HG03432 (cell line): ENCODE measurements around the gene RHOH.

Source experiments
- ATAC-seq: cut with Tn5 transposase; IDR thresholded peaks from one replicate; pipeline ENCODE4 v1.9.1; 2021; ENCODE audit warnings: mild to moderate bottlenecking, moderate library complexity; ENCODE audit not compliant: unreplicated experiment

Gene RHOH

DNA sequence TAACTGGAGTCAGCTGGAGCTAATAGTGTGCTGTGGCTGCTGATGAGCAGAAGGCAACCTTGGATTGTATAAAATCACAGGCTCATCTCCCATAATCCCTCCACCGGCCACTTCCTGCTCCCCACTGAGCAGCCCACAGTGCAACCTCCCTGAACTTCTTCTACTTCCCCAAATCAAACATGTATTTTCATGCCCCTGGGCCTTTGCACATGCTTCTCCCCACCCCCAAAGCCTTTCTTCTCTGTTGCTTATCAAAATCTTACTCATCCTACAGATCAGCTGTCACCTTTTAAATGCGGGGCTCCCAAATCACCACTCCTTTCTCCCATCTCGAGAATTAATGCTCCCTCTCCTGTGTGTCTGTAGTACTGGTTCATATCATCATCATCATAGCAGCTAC, 35.8 kb downstream of the RHOH start:
- ATAC-seq = no peak

DNA sequence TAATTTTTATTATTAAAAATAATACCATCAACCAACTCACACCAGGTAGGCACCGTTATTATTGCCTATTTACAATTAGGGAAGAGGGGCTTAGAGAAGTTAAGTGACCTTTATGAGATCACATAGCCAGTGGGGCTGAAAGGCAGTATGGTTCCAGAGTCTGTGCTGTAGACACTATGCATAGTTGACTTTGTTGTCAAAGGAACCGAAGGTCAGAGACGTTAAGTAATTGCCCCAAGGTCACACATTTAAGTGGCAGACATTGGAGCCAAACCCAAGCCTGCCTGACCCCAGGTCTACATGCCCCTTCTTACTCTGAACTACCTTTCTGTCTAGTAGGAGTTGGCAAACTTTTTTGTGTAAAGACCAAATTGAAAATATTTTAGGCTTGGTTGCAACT, 36.4 kb downstream of the RHOH start:
- no peak for ATAC-seq

DNA sequence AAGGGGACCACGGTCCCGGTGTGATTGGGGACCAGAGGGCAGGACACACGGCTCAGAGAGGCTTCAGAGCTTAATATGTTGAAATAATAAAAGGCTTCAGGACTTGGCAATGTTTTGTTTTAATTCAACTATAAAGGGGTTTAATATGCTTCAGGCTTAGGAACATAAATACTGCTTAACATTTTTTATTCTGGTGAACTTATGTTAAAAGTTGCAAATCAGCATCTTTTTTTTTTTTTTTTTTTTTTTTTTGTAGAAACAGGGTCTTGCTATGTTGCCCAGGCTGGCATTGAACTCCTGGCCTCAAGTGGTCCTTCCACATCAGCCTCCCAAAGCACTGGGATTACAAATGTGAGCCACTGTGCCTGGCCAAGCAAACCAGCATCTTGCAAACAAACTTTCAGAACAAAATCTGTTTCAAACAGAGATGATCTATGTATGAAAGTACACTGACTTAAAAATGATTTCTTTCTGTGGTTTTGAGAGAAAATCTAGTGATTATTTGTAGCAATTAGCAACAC, 37.7 kb downstream of the RHOH start:
- no peak for ATAC-seq

DNA sequence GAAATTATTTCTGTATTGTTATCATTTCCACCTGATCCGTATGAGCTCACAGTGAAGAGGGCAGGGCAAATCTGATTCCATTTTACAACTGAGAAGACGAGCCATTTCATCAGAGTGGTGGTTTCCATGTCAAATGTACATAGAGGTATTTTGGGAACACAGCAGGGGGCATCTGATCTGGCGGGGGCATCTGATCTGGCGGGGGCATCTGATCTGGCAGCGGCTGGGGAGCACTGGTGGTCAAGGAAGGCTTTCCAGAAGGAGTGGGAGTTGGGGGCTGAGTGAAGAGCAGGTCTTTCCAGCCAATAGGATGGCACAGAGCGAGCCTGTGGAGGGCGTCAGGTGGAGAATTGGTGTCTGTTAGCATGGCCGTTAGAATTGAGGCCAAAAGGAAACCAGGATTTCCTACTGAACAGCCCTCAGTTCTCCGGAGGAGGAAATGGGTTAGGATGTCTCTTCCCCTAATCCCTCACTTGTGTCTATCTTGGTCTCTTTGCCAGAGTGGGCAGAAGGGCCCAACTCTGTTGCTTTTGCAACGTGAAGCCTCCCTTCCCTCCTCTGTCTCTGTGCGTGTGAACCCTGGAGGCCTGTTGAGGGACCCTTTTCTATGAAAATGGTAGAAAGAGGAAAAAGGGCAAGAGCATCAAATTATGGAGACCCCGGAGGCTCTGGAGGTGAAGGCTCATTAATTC, 41.3 kb downstream of the RHOH start:
- no peak for ATAC-seq

DNA sequence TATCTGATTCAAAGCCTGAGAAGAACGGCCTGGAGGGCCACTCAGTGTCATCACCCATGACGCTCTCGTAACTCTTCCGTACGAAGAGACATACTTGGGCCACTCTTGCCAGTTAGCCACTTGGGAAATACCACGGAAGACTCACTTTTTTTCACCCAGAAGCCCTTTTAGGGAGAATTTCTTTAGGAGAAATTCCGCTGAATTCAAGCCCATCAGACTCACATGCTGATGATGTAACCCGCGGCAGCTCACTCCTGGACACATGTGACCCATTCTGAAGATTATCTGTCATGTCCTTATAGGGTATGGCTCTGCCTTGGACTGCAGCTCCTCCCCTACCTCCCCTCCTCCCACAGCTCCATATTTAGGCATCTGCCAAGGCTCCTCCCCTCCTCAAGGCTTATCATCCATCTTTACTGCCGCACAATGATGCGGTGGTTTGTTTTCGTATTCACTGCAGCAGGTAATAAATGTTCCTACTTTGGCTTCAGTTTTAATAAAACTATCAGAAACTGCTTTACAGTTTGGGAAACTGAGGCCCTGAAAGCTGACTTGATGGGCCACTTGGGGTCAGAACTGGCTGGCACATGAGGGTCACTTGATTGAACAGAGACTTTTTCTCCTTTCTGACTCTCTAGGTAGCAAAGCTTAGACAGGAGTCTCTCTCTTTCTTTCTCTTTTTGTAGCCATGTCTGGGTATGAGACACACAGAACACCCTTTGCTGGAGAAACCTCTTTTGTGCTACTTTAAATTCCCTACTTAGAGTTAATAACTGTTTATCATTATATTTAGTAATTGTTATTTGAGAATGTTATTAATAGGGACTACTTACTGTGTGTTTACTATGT, 42.1 kb downstream of the RHOH start:
- ATAC-seq = no peak

DNA sequence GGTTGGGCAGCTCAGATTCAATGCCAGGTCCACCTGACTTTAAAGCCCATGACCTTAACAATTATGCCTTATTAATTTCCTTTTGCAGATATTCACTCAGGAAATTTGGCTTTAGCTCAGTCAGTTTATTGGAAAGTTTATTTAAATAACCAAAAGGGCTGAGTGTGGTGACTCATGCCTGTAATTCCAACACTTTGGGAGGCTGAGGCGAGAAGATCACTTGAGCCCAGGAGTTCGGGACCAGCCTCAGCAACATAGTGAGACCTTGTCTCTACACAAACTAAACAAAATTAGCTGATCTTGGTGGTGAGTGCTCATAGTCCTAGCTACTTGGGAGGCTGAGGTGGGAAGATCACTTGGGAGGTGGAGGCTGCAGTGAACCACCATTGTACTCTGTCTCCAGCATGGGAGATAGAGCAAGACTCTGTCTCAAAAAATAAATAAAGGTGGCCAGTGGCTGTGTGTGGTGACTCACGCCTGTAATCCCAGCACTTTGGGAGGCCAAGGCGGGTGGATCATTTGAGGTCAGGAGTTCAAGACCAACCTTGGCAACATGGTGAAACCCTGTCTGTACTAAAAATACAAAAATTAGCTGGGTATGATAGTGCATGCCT, 43.3 kb downstream of the RHOH start:
- no peak for ATAC-seq

DNA sequence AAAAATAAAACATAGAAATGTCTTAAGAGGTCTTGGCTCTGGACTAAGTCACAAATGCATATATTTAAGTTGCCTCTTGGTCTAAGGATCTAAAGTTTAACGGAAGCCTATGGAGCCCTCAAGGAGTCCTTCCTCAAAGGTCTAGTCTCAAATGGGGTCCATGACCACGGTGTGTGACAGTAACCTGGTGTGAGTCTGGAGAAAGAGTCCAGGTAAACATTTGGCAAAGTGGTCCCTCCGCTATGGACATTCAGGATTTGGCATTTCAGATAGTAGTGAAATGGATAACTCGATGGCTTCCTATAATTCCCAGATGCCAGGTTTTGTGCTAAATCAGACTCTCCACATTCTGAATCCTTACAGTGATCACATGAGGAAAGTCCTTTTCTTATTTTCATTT, 44.2 kb downstream of the RHOH start:
- ATAC-seq = no peak

DNA sequence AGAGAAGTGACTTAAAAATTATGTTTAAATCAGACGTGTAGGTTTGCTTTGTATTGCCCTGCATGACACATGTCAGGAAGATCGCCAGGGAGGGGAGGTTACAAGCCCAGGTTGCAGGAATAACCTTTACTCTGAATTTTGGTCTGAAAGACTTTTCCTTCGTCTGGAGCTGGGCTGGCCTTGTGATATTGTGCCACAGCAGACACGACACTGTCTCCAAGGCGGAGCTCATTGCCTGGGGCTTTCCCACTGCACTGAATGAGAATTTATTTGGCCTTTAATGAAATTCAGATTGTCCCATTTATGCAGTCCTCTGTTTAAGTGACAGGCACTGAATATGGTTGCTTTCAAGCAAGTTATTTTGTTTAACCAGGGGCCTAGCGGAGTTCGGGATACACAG, 45.1 kb downstream of the RHOH start:
- ATAC-seq = no peak

DNA sequence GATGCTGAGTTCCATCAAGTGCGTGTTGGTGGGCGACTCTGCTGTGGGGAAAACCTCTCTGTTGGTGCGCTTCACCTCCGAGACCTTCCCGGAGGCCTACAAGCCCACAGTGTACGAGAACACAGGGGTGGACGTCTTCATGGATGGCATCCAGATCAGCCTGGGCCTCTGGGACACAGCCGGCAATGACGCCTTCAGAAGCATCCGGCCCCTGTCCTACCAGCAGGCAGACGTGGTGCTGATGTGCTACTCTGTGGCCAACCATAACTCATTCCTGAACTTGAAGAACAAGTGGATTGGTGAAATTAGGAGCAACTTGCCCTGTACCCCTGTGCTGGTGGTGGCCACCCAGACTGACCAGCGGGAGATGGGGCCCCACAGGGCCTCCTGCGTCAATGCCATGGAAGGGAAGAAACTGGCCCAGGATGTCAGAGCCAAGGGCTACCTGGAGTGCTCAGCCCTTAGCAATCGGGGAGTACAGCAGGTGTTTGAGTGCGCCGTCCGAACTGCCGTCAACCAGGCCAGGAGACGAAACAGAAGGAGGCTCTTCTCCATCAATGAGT, 46.6 kb downstream of the RHOH start:
- ATAC-seq = no peak

DNA sequence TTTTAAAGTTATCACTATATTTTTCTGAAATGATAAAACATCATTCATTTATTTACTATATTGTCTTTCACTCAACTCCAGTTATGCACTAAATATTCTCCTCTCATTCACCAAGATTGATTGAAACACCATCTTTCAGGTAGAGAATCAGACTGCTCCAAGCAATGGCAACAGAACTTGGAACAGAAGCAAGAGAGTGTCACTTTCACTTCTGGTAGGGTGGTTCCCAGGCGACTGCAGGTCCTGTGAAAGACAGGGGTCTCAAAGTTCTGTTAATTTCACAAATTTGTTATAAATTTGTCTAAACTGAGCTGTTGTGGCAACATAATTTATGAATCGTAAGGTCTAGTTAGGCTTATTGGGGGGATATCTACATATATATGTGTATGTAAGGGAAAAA, 47.8 kb downstream of the RHOH start:
- no peak for ATAC-seq

DNA sequence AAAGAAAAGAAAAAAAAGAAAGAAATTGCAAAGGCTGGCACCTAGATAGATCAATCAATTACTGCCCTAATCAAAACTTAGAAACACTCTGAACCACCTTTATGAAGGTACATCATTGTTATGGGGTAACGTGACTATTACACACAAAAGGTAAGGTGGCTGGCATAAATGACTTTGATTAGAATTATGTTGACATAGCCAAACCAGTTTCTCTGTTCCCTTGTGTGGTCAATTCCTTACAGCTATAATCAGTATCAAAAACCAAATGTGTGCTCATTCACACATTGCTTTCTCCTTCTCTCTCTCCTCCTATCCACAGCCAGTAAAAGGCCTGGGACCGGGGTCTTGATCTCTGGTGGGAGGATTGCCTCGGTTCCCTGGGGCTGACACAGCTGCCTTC, 48.7 kb downstream of the RHOH start:
- no peak for ATAC-seq

DNA sequence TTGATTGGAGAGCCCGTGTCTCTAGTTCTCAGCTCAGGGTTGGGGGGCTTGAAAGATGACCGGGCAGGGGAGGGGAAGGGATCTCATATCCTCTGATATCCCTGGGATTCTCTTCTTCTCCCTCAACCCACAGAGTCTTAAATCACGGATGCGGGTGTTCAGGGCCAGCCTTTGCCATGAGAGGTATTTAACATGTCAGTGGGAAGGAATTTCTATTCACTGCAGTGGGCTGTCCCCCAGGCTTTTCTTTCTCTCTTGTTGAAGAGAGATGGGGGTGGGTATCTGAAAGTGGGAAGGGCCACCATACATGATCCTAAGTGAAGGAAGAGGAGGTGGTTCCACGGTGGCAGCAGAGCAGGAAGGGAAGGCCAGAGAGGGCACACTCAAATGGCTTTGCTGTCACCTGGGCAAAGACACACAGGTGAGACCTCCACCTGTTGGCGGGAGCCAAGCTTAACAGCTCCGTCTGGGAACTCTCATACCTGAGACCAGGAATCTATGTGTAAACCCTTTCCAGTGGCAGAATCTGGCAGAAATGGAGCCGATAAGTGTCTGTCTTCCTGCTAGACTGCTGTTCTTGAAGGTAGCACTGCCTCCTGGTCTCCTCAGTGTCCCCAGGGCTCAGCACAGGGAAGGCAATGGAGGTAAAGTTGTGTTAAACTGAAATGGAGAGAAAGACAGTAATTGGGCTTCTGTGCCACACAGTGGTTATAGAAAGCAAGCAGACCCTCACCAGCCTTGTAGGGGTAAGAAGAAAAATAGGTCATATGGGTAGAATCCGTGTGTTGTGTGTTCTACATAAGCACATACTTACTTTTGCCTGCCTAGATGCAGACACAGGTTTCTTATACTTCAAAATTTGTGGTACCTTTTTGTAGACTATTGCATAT, 49.4 kb downstream of the RHOH start:
- ATAC-seq = no peak

DNA sequence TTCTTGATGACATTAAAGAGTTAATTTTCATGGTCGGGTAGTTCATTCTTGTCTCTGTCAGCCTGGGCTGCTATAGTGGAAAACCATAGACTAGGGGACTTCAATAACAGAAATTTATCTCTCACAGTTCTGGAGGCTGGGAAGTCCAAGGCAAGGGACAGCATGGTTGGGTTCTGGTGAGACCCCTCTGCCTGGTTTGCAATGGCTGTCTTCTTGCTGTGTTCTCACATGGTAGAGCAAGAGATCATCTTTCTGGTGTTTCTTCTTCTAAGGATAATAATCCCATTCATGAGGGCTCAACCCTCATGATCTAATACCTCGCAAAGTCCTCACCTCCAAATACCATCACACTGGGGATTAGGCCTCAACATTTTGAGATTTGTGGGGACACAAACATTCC, 50.1 kb downstream of the RHOH start:
- ATAC-seq = no peak

DNA sequence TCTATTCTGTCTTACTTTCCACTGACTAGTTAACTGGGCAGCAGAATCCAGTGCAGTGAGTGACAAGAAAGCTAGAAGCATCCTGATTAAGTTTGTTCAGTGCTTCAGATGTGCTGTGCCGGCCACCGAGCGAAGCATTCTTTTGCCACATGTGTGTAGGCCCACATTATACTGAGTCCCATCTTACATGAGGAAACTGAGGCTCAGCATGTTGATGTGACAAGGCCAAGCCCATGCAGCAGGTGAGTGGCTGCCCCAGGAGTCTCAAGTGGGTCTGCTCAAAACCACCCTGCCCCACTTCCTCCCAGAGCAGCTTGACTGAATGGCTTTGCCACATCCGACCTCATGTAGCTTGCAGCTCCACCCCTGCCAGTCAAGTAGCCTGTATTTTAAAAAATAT, 50.5 kb downstream of the RHOH start:
- no peak for ATAC-seq

DNA sequence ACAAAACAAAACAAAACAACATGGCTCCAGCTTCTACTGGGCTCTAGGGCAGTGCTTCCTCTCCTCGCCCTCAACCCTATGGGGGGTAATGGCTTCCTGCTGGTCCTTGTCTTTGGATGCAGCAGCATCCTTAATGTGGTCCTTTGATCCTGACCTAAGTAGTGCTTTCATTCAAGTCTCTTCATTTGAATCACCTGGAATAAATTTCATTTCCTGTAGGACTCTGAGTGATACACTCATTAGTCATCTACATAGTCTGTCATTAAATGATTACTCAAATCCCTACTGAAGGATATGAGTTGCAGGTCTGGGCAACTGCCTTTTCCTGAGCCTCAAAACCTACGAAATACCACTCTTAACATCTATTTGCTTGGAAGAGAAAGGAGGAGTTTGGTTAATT, 54.5 kb downstream of the RHOH start:
- no peak for ATAC-seq

DNA sequence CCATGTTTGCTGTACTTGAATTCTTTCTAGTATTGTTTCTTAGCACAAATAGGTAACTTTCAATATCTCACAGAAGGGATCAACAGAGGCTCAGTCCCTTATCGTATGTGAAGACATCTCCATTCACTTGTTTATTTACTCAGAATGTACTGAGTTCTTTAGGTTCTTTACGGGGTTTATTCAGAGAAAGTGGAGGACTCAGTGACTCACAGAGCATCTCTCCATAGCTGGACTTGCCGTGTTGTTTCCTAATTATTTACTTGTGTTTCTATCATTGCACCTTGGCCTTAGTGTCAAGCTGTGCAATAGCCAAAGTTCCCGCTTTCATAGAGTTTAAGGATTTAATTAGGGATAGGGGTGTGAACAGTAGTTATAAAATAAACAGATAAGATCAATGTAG, 57.1 kb downstream of the RHOH start:
- no peak for ATAC-seq

DNA sequence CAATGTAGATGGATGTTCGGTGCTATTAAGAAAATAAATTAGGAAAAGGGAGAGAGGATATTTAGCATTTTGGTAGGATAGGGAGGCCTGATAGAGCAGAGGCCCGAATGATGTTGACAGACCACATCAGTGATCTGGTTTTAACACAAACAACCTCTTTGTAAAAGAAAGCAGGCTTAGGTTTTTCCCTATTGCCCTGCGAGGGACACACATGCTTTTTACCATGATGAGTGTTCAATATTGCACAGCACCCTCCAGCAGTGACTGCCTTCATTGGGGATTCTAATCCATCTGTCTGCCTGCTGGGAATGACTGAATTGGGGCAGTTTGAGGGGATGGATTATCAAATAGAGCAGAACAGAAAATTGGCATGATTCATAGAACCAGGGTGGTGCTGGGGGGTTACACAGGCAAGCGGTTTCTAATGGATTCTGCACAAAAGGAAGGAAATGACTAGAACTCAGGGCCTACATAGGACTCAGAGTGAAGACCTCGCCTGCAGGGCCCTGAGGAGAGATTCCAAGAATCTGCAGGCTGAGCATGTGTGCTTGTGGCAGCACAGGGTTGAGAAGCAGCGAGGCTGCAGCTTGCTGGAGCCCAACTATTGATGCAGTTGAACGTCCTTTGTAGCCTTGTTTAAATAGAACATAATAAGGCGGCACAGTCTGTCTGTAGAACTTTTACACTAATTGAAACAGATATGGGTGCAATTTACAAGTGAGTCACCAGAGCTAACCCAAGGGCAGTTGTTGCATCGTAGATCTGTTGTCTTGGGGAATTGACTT, 58.0 kb downstream of the RHOH start:
- ATAC-seq = no peak

DNA sequence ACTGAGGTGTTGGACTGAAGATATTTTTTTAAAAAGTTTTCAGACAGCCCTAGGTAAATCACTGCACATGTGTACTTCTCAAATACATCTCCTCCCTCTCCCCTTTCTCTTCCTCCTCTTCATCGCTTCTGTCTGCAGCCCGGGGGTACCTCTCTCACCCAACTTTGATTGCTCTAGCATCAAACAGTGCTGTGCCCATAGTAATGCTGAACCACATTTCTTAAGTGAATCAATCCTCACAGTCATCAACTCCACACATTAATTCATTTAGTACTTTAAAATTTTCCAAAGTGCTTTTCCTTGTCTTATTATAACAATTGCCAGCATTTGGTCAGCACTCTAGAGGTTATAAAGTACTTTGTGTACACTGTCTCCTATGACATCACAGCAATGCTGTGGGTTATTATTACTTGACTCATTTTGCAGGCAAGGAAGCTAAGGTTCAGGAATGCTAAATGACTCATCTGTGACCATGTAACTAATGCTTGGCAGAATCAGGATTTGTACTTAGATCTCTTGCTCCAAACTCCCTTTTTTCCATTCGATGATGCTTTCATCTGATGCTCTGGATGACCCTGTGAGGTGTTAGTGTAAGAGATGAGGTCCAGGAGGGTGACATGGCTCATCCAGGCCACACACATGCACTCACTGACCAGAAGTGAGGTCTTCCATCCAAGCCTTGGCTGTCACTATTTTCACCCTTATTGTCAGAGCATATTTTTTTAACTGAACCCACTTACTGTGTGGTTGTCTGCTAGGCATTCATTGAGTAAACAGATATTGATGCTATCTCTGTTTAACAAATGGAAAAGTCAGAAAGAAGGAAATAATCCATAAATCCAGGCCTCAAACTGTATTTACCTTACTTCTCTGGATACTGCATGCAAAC, 58.8 kb downstream of the RHOH start:
- peak; percentile 59 for ATAC-seq

DNA sequence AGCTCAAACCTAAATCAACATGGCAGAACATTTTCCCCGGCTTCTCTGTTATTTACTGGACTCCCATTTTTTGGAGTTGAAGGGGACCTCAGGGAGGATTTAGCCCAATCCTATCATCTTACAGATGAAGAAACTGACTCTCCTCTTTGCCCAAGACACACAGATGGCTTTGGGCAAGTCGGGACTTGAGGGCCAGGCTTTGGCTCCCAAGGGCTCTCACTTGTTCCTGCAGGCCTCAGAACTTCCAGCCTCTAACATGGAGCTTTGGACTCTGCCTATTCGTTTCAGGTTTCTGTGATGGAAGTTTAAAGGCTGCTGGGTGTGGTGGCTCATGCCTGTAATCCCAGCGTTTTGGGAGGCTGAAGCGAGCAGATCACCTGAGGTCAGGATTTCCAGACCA, 59.5 kb downstream of the RHOH start:
- no peak for ATAC-seq
